HG03280 (cell line): Measurements from ENCODE around the gene CDK1.

Experiments used
- ATAC-seq: cut with Tn5 transposase; IDR thresholded peaks from one replicate; pipeline ENCODE4 v1.9.1; 2021; ENCODE audit warnings: mild to moderate bottlenecking, moderate library complexity; ENCODE audit not compliant: unreplicated experiment

Gene CDK1

GRCh38 chr10:60777696-60778213, 523 bp upstream of the CDK1 start:
- peak; percentile 10 for ATAC-seq

- ATAC-seq = peak; percentile 23
Measured at GRCh38 chr10:60778971-60779796, 906 bp downstream of the CDK1 start.

- no peak for ATAC-seq
Measured at GRCh38 chr10:60781661-60782060, 3.4 kb downstream of the CDK1 start.

DNA sequence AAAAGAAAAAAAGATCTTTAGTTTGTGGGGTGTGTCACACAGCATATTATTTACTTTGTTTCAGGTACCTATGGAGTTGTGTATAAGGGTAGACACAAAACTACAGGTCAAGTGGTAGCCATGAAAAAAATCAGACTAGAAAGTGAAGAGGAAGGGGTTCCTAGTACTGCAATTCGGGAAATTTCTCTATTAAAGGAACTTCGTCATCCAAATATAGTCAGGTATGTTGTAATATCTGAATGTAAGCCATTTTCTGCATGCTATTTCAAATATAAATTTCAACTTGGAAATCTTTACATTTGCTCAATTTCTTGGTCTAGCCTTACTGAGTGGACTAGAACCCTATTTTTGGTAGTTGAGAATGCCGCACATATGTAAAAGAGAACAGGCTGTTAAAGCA, 6.4 kb downstream of the CDK1 start:
- no peak for ATAC-seq

GRCh38 chr10:60788544-60788943, 10.3 kb downstream of the CDK1 start:
- no peak for ATAC-seq

GRCh38 chr10:60789340-60789739, 11.1 kb downstream of the CDK1 start:
- no peak for ATAC-seq

GRCh38 chr10:60794953-60795352, 16.7 kb downstream of the CDK1 start:
- no peak for ATAC-seq

GRCh38 chr10:60795465-60796202, 17.4 kb downstream of the CDK1 start:
- ATAC-seq = no peak

GRCh38 chr10:60796481-60796880, 18.2 kb downstream of the CDK1 start:
- no peak for ATAC-seq

- ATAC-seq = no peak
Measured at GRCh38 chr10:60797200-60797599, 18.9 kb downstream of the CDK1 start.

DNA sequence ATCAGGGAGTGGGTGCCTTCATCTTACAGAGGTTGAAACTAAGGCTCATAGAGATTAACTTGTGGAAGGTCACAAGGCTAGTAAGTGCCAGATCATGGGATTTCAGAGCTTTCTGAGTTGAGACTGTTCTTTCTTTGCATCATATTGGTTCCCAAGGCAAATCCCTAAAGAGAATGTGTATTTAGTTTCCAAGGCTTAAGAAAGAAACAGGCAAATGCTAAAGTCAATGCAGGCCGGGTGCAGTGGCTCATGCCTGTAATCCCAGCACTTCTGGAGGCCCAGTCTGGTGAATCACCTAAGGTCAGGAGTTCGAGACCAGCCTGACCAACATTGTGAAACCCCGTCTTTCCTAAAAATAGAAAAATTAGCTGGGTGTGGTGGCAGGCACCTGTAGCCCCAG, 19.8 kb downstream of the CDK1 start:
- no peak for ATAC-seq

GRCh38 chr10:60798870-60799269, 20.6 kb downstream of the CDK1 start:
- no peak for ATAC-seq

- ATAC-seq = no peak
Measured at GRCh38 chr10:60799971-60800650, 21.8 kb downstream of the CDK1 start.

- no peak for ATAC-seq
Measured at GRCh38 chr10:60800918-60801317, 22.6 kb downstream of the CDK1 start.

- no peak for ATAC-seq
Measured at GRCh38 chr10:60801522-60801921, 23.2 kb downstream of the CDK1 start.

DNA sequence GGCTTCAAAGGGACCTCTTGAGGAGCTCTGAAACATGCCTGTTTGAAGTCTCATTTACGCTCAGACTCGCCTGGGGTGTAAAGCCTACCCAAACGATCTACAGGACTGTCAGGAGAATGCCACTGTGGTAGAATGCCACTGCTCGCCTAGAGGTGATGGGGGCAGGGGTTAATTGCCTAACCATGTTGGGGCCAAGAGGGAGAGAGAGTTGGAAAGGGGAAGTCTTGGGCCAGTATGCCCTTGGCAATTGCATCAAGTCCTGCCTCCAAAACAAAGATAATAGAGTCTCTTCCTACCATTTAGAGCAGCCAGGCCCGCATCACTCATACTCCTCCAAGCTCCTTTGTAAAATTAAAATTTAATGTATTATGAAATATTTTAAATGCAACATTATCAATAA, 25.2 kb downstream of the CDK1 start:
- no peak for ATAC-seq

DNA sequence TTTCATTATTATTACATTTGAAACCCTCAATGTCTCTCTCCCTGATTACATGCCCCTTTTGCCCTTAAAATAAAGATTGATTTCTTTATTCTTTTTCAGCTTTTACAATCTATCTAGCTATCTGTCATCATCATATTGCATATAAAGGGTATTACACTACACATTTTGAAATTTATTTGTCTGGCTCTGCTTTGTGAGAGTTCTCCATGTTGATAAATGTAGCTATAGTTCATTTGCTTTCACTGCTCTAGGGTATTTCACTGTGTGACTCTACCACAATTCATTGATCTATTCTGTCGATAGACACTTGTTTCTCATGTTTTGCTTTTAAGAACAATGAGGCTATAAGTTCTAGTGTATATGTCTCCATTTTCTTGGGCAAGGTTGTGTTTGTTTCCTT, 25.6 kb downstream of the CDK1 start:
- ATAC-seq = no peak

- no peak for ATAC-seq
Measured at GRCh38 chr10:60806921-60807320, 28.6 kb downstream of the CDK1 start.

DNA sequence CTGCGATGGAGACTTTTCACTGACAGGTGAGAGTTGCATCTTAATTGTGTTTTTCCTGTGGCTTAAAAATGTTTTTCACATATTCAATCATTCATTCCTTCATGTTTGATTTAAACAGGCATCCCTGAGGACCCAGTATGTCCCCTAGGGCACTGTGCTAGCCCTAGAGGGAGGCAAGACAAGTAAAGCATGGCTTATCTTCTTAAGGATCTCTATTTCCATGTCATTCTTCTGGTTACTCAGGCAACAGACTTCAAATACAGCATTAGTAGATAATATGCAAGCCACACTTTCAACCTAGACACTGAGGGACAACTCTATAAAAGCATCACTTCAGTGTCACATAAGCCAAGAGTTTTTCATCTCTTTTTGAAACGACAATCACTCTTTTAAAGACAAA, 29.2 kb downstream of the CDK1 start:
- ATAC-seq = no peak

DNA sequence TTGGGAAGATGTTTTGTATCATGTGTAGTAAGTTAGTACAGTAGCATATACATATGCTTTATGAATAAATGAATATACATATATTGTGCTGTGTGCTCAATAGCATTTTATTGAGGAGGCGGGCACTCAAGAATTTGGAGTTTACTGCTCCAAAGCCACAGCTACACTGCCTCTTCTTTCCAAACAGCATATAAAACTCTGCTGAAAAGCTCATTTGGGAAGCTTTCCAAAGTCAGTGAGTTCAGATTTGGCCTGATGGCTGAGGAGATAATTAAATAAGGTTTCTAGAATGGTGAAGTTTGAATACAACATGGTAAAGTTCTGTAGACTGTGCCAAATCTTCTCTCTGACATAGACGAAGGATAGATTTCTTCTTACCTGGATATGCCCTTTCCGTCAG, 29.8 kb downstream of the CDK1 start:
- ATAC-seq = no peak

GRCh38 chr10:60809157-60809556, 30.9 kb downstream of the CDK1 start:
- no peak for ATAC-seq
